Sigmoid colon (tissue), 4 donors: ENCODE measurements around the gene CUX1.

ENCODE experiments used
- CTCF ChIP-seq, 4 experiments: fragments of 450-650 bp in 3 of 4; fragments of 200-600 bp in 1 of 4; IDR thresholded peaks; one replicate each; pipeline ENCODE4 v1.5.1; 2016 to 2019; ENCODE audit warnings: antibody characterized with exemption in 4 of 4, mild to moderate bottlenecking in 3 of 4, moderate library complexity in 2 of 4
- EP300 ChIP-seq, 4 donors: sonication (generic); formaldehyde crosslinking; IDR thresholded peaks; one replicate each; pipeline ENCODE4 v1.6.1; 2017; ENCODE audit warnings: antibody characterized with exemption in 4 of 4

DNA sequence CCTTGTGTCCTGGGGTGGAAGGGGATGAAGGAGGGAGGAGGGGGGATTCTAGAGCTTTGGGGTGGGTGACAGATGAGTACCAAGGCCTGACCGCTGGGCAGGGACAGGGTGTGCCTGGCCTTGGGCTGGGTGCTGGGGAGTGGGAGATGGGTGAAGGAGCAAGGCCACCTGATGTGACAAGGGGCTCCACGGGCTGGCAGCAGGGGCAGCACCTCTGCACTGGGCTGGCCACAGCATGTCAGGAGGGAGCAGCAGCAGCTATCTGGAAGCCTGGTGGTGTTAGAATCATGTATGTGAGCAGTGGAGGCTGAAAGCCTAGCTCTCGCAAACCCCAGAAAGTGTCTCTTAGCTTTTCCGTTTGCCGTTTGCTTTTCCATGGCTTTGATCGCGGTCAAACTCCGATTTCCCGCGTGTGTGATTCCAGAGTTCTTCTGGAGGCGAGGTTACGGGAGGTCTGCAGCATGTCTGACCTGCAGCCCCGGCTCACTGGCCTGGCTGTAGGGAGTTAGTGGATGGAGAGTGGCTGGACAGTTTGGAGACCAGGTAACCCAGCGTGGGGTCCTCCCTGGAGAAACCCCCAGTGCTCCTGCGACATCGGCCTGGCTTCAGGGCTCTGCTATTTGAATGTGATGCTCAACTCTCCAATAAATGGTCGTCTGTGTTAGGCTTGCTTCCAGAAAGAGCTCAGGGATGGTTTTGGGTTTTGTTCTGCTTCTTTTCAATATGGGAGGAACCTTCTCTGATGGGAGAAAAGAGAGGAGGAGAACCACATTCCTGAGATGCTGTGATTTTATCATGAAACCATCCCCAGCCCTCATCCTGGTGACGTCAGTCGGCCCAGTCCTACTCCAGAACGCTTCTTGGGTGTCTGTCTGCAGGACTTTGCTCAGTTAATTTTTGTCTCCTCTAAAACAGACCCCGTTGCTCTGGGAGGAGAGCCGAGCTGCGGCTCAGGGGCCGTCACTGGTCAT, 105.5 kb downstream of the CUX1 start:
- no peak for TF ChIP-seq CTCF (IDR thresholded peaks at IDR 0.05)
- TF ChIP-seq EP300 (IDR thresholded peaks at IDR 0.05): no peak
